Kasumi-1 (cell line): Measurements from ENCODE around the gene CLDN6.

Experiments
- DNase-seq, 2 experiments: peaks; one replicate each; lab custom pipeline; 2025; lab: John Stamatoyannopoulos, UW

The CLDN6 gene

GRCh38 chr16:3013998-3014690 lies 3.8 kb downstream of the CLDN6 start:
- DNase-seq = no peak

- no peak for DNase-seq
These were observed 4.5 kb downstream of the CLDN6 start for GRCh38 chr16:3013491-3013951.

GRCh38 chr16:3012828-3013420 lies 5.1 kb downstream of the CLDN6 start, which contains the start of gene CLDN9:
TSS of gene CLDN9 (plus strand) at chr16:3012923. CDS start at chr16:3013363, 440 bp downstream.
- DNase-seq = no peak

GRCh38 chr16:3012246-3012645 lies 5.7 kb downstream of the CLDN6 start:
- no peak for DNase-seq

- DNase-seq = no peak
These were observed 7.5 kb downstream of the CLDN6 start for GRCh38 chr16:3010510-3010909.

- DNase-seq = no peak
These were observed 8.2 kb downstream of the CLDN6 start for GRCh38 chr16:3009568-3010390.

GRCh38 chr16:3008690-3009037 lies 9.3 kb downstream of the CLDN6 start:
- no peak for DNase-seq

GRCh38 chr16:3007957-3008689 lies 9.9 kb downstream of the CLDN6 start:
- peak; percentile 16 to 43 for DNase-seq

GRCh38 chr16:3007059-3007956 lies 10.7 kb downstream of the CLDN6 start:
- DNase-seq = peak; percentile 27 to 46

GRCh38 chr16:3004781-3005284 lies 13.2 kb downstream of the CLDN6 start:
- peak in 1 of 2 experiments; percentile 2 for DNase-seq

GRCh38 chr16:3004319-3004718 lies 13.7 kb downstream of the CLDN6 start:
- DNase-seq = no peak

GRCh38 chr16:3003582-3004270 lies 14.3 kb downstream of the CLDN6 start:
- DNase-seq = peak; percentile 85 to 86

- no peak for DNase-seq
These were observed 16.7 kb downstream of the CLDN6 start for GRCh38 chr16:3001316-3001715.

- DNase-seq = no peak
These were observed 17.4 kb downstream of the CLDN6 start for GRCh38 chr16:3000540-3000939.

GRCh38 chr16:2999929-3000328 lies 18.1 kb downstream of the CLDN6 start:
- no peak for DNase-seq

GRCh38 chr16:2996298-2996697 lies 21.7 kb downstream of the CLDN6 start:
- DNase-seq = no peak

- DNase-seq = no peak
These were observed 25.5 kb downstream of the CLDN6 start for GRCh38 chr16:2992383-2993081.

GRCh38 chr16:2991566-2992261 lies 26.3 kb downstream of the CLDN6 start:
- no peak for DNase-seq

GRCh38 chr16:2990891-2991290 lies 27.1 kb downstream of the CLDN6 start:
- no peak for DNase-seq
